Stimulated activated CD4-positive, alpha-beta T cell treated with anti-CD3 and anti-CD28 coated beads, Interleukin-12 subunit alpha, Interleukin-12 subunit beta, amount 100 ng/mL, for 48 hours (primary cell): ENCODE measurements around the gene PIEZO2.

Experiments used
- DNase-seq, 3 donors: peaks; one replicate each; pipeline ENCODE4 v3.0.0-alpha.2; 2020; ENCODE audit warnings: low read depth in 2 of 3, low spot score in 1 of 3

Gene PIEZO2

DNA sequence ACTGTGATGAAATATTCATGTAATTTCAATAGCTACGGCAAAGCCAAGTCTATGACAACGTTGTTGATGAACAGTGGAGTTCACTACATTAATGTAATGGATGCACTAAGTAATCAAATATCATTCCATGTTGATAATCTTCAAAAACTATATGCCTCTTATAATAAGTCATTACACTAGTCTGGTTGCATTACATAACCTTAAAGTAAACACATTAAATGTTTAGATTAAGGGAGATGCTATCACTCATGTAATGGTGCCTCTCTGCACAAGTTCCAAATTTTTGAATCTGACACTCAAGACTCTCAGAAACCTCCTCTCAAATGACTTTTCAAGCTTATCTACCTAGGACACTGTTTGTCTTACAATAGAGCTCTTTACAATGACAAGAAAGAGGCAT, 35.4 kb downstream of the PIEZO2 start:
- no peak for DNase-seq

DNA sequence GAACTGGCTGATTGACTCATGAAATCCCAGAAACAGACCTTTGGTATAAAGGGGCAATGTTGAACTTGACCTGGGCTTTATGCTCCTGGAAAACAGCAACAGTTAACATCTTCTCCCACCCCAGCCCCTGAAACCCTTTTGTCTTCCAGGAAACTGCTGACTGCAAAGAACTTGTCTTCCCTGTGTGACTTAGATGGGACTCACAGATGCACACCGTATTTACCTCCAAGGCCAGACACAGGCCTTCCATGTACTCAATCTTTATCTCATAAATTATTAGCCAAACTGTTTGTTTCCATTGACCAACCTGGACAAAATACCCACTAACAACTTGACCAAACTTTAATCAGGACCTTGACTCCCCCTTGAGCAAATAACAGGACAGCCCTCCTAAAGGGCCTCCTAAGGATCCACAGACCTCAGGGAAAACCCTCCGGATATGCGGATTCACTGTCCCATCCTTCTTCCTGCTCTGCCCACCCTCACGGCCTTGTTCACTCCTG, 36.3 kb downstream of the PIEZO2 start:
- DNase-seq = no peak

DNA sequence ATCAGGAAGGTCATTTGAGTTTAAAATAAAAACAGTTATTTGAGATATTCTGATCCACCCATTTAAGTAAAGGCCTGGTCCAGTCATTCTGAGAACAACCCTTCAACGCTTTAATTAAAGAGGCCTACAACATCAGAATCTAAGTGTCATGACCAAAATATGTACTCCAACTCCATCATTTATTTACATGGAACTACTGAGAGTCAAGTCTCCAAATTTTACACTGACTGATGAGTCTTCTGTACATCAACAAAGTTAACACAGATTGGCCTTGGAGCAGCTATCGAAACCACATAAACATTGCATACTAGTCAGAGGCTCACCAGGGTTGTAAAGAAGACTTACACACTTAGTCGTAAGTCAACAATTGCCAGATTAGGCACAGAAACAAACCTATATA, 37.1 kb downstream of the PIEZO2 start:
- no peak for DNase-seq

DNA sequence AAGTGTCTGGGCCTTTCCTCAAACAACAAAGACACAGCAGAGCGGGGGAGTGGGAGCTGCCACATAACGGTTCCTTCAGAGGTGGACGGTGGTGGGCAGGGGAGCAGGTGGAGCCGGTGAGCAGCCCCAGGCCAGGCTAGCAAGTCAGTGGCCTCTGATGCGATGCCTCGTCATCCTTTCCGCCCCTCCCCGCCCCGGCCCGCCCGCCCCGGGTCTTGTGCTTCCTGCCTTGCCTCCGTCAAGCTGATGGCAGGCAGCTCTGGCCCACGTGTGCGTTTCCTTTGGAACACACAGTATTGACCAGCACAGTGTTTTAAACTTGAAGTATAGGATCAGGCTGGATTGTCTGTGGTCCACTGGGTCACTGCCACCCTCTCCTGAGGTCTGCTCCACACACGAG, 38.9 kb downstream of the PIEZO2 start:
- DNase-seq = no peak

DNA sequence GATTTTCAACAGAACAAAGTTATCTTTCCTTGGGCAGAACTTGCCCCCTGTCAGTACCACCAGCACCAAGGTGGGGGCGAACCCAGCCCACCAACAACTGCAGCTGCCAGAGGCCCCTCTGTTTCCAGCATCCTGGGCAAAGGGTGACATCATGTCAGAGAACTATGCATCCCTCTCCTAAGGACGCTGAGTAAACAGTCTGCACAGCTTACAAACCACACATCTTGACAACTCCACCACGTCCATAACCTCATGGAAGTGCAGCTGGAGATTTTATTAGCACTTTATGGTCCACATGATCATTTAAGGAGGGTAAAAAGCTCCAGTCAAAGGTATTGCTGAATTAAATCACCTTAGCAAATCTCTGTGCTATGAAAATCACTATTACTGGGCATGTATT, 40.4 kb downstream of the PIEZO2 start:
- DNase-seq = no peak

DNA sequence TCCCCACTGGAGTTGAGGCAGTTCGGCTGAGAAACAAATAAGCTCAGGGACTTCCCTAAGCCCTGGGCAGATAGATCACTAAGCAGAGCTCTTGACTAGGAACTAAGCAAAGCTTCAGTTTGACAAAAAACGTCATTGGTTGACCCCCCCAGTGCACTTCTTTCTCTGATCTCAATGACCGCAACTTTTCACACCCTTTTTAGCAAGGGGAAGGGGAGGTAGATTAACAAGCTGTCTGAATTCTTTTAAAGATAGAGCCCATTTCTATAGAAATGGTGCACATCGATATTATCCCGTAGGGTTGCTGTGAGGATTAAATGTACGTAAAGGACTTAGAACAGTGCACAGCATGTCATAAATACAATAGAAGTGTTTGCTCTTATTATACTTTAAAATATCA, 42.5 kb downstream of the PIEZO2 start:
- DNase-seq = no peak

DNA sequence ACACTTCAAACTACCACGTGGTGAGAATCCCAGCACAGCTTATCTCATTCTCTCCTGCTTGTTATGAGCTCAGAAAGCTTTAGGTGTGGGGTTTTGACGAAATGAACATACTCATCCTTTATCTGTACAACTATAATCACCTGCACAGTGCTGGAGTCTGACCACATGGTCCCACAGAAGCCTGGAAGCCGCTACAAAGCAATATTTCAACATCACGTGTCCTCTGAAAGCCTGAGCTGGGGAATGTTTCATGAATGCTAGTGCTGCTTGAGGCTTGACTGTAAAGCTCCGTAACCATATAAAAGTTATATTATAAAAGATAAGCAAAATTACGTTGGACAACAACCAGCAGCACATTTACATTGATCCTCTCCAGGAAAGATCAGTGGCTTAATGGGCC, 43.9 kb downstream of the PIEZO2 start:
- no peak for DNase-seq

DNA sequence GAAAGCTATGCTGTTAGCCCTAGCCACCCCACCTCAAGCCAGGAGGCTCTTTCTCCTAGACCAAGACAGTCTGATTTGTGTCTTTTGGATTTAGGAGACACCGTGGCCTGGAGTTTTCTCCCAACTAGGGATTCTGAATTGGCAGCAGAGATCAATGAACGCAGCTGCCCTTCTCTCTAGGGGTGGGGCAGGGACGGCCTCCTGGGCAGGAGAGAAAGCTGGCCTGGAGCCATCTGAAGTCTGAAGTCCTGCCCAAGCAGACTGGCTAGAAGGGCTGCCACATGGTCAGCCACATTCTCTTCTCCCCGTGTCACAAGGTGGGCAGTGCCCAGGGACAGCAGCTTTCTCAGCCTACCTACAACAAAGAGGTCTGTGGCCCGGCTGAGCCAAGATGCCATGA, 45.1 kb downstream of the PIEZO2 start:
- no peak for DNase-seq

DNA sequence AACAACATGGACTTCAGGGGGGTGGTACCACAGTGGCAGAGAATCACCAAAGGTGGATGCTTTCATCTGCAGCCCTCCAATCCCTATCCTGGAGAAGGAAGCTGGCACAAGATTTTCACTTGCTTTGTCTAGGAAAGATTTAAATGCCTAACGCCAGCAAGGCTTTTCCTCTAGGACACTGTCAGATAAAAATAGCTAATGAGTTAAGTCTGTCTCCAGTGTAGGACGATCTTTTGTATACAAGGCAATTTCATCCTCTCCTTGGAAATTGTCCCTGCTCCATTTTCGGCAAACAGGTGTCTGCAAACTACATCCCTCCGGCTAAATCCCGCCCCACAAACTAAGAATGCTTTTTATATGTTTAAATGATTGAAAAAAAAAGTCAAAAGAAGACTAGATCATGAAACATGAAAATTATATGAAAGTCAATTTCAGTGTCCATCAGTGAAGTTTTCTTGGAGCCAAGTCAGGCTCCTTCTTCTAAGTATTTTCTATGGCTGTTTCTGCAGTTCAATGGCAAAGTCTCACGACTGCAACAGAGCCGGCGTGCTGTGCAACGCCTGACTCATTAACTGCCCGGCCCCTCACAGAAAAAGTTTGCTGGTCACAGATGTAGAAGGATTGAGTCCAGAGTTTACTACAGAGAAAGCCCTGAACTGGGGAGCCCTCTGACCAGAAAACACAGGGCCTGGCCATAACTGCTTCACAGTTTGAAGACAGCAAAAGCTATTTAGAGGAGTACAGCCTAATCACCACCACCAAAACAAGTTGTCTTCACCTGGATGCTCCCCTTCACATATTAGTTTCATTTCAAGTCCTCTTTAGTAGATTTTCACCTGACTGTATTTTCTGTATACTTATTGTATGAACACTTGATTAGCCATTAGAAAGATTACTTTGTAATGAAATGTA, 52.3 kb downstream of the PIEZO2 start:
- no peak for DNase-seq

DNA sequence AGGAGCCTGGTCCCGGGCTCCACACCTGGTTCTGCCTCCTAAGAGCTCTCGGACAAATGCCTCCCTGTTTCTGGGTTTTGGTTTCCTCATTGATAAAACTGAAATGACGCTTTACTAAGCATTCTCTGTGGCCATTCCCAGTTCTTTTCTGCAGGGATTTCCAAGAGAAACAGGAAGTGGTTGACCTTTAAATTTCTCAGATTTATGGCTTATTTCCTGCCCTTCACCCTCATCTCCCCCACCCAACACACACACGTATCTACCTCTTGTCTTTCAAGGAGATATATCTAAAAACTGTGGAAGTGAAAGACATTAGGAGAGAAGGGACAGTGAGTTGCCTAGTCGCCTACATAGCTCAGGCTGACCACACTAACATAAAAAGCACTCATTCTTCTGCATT, 53.0 kb downstream of the PIEZO2 start:
- DNase-seq = no peak

DNA sequence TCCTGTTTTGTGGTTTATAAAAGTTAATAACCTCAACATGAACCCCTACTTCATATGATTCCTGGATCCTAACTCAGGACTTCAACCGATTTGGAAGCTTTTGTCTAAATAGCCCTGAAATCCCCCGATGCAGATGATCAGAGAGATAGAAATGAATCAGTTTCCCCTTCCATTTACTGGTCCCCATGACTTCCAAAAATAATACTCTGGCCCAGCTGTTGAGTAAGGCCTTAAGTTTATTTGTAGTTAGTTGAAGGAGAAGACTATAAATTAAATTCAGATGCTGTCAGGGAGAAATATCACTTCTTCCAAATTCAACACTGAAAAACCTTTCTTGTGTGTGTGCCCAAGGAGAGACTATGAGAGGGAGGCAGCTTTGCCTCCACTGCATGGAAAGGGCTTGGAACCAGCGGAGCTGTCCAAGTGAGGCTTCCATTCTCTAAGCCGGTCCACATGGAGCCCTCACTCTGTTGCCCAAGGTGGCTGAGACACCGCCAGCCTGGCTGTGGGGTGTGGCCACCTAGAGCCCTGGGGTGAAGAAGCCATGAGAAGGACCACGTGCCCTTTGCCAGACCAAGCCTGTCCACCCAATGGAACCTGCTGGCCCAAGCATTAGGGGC, 53.6 kb downstream of the PIEZO2 start:
- DNase-seq = no peak

DNA sequence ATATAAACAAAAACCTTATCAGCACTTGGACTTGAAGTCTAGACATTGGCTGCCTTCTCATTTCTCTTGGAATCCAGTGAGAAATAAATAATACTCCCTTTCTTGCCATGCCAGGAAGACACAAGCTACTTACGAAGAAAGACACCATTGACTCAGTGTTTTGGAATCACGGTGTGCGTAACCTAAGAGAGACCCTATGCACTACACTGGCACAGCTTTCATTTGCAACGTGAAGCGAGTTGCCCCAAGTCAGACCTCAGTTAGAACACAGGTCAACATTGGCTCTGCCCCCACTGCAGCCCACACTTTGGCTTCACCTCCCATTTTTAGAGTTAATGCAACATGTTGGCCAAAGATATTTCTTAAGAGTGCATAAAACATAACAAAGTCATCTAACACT, 54.2 kb downstream of the PIEZO2 start:
- no peak for DNase-seq

DNA sequence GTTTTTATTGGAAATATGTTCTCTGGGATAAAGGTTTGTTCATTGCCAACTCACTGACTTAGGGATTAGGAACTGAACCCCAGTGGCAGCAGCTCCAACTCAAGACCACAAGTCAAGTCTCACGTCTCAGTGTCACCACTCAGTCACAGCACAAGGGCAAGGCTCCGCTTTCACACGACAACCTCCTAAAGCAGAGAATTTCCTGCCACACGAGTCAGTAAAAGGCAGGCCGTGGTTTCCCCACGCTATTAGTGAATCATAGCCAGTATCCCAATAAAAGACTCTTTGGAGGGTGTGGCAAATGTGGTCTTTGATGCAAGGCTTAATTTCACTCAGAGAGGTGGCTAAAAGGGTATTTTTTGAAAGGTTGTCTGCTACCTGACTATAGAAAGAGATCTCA, 57.6 kb downstream of the PIEZO2 start:
- DNase-seq = no peak

DNA sequence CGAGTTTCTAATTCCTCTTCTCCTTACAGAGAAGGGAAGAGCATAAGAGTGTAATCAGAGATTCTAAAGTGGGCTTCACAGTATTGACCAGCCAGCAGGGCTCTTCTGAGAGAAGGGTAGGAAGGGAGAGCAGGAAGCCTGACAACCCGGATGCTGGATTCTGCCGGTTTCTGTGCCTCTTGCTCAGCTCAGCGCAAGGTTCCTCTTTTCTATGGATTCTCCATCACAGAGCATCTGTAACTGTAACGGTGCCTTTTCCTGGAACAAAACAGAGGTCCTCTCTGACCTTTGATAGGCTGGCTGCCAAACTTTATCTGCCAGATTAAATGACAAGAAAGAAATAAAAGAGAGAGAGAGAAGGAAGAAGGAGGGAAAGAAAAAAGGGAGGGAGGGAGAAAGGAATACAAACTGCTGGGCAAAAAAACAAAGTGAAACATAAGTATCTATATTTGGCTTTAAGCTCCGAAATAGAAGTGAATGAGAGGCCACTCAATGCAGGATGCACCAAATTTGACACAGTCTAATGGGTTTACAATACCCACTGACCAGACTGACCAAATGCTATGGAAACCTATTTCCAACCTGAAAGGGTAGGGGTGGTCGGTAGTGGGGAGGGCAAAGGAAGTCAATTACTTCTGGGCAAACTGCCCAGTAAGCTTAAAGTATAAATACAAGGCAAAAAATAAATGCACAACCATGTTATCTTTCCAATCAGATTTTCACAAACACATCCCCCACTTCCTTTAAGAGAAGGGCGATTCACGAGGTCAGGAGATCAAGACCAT, 59.2 kb downstream of the PIEZO2 start:
- no peak for DNase-seq

DNA sequence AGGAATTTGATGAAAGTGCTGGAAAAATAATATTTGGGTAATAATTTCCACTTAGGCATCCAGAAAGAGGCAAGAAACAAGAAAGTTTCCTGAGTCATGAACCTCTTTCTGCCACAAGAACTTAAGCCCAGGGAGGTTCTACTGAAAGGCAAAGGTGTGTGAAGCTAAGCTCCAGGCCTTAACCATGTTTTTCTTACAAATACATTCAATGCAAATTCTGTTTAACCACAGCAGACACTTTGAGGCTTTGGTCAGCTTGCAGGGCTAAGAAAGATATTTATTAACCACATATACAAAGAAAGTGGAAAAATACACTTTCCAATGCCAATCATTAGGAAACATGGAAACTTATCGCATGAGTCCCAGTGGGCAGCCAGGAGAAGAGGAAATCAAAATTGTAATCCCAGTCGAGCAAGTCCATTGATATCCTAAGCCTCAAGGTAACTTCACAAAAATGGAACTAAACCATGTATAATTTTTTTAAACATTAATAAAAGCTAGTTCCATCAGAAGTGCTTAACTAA, 68.3 kb downstream of the PIEZO2 start:
- DNase-seq = no peak

DNA sequence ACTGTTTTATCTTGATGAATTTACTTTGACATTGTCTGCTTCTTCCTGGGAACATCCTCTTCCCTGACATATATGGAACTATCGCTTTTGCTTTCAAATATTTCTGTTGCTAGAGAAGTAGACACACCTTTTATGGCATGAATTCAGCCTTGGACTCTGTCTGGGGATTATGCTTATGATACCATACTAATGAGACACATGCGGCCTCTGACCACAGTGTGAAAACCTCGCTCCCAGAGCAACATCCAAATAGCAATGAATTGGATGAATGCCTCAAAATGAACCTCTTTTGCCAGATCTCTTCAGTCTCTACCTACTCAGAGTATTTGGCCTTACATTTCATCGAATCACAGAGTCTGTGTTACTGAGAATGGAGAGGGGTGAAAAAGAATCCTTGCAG, 70.9 kb downstream of the PIEZO2 start:
- no peak for DNase-seq

DNA sequence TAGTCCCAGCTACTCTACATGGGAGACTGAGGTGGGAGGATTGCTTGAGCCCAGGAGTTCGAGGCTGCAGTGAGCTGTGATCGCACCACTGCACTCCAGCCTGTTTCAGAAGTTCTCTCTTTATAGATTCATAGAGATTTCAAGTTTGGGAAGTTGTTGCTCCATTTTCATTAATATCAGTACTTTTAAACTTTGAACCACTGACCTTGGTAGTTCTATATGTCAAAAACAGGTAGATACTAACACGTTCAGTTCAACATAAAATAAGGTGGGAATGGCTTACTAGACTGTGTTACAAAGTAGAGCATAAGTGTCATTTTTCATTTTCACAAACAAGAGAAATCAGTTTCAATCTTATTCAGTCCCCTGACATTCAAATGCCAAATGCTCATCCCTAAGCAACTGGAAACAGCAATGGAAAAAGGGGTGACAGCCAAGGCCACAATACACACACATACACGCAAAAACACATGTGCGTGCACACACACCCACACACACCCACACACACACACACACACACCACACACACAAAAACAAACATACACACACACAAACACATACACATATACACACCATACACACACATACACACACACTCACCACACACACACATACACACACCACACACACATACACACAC, 71.7 kb downstream of the PIEZO2 start:
- no peak for DNase-seq

DNA sequence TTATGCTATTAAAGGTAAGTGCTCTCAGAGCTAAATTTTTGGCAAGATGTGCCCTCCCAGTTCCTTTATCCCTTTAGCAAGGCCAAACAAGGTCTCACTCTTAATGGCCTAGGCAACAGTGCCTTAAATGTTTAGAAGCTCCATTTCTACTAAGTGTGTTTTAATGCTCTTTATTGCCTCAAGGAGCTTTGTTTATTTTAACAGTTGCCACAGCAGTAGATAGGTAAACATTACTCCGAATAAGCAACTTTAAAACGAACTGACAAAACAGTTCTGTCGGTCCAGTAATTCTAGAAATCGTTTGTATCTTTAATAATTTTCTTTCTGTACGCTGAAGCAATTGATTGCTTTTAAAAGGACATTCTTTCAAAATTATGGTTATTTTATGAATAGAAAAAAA, 74.5 kb downstream of the PIEZO2 start:
- DNase-seq = no peak

DNA sequence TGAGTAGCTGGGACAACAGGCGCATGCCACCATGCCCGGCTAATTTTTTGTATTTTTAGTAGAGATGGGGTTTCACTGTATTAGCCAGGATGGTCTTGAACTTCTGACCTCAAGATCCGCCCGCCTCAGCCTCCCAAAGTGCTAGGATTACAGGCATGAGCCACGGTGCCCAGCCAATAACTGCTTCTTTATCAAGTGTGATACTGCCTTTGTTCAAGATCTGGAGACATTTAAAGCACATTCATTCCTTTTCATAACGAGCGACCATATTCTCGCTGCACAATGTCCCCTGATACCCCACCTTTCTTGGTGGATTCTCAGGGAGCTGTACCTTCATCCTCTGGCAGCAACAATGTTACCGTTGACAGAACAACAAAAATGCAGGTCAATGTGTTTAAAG, 75.4 kb downstream of the PIEZO2 start:
- DNase-seq = no peak

DNA sequence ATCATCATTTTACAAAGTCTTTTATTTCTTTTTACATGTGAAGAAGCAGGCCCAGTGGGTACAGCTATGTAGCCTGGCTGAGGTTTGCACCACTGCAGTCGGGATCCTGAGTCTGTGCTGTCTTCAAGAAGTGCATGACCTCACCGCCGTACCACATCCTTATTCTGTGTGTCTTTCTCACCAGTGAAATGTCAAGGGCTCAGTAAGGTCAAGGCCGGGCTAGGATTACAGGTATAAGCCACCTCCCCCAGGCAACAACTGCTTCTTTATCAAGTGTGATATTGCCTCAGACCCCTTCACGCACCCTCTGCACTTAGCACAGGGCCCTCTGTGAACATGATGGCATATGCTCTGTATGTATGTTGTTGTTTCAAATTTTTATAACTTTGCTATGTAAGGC, 76.7 kb downstream of the PIEZO2 start:
- no peak for DNase-seq

DNA sequence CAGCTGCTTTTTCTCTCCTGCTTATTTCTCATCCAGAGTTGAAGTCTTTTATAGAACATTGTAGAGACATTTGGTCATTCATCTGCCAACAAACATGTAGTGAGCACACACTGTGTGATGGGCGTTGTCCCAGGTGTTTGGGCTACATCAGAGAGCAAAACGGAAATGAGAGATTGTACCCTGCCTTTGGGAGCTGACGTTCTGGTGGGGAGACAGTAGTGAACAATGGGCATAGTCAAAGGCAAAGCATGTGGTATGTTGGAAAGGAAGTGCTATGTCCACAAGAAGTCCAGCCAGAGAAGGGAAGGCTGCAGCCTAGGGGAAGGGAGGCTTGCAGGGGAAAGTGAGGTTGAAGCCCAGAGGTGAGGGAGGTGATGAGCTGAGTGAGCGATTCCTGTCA, 78.1 kb downstream of the PIEZO2 start:
- DNase-seq = no peak
